DMS79 (cell line): ENCODE measurements around the gene AFAP1.

Experiments
- DNase-seq: peaks from one replicate; lab custom pipeline; 2025; lab: John Stamatoyannopoulos, UW

AFAP1 gene

GRCh38 chr4:7841071-7841470 lies 98.6 kb downstream of the AFAP1 start:
- DNase-seq: no peak

GRCh38 chr4:7839856-7840255 lies 99.8 kb downstream of the AFAP1 start:
- no peak for DNase-seq

- DNase-seq: no peak
Measured at GRCh38 chr4:7838136-7838782, 101.4 kb downstream of the AFAP1 start.

GRCh38 chr4:7837597-7838135 lies 102.0 kb downstream of the AFAP1 start:
- no peak for DNase-seq

- DNase-seq: no peak
Measured at GRCh38 chr4:7831858-7832730, 107.6 kb downstream of the AFAP1 start.

GRCh38 chr4:7831330-7831729 lies 108.3 kb downstream of the AFAP1 start:
- no peak for DNase-seq

- DNase-seq: no peak
Measured at GRCh38 chr4:7830747-7831146, 108.9 kb downstream of the AFAP1 start.

- no peak for DNase-seq
Measured at GRCh38 chr4:7829652-7830580, 109.7 kb downstream of the AFAP1 start.

GRCh38 chr4:7828793-7829301 lies 110.8 kb downstream of the AFAP1 start:
- no peak for DNase-seq

GRCh38 chr4:7828011-7828720 lies 111.5 kb downstream of the AFAP1 start:
- DNase-seq: no peak

GRCh38 chr4:7827566-7827965 lies 112.1 kb downstream of the AFAP1 start:
- no peak for DNase-seq

- no peak for DNase-seq
Measured at GRCh38 chr4:7826909-7827306, 112.8 kb downstream of the AFAP1 start.

GRCh38 chr4:7826176-7826908 lies 113.3 kb downstream of the AFAP1 start:
- no peak for DNase-seq

GRCh38 chr4:7824218-7824617 lies 115.4 kb downstream of the AFAP1 start:
- DNase-seq: no peak

- no peak for DNase-seq
Measured at GRCh38 chr4:7823416-7823824, 116.2 kb downstream of the AFAP1 start.

- no peak for DNase-seq
Measured at GRCh38 chr4:7822877-7823276, 116.8 kb downstream of the AFAP1 start.

GRCh38 chr4:7822137-7822505 lies 117.5 kb downstream of the AFAP1 start:
- no peak for DNase-seq

- no peak for DNase-seq
Measured at GRCh38 chr4:7821245-7822136, 118.2 kb downstream of the AFAP1 start.

- no peak for DNase-seq
Measured at GRCh38 chr4:7820031-7820818, 119.4 kb downstream of the AFAP1 start.
